ENCODE results near the gene STUM.

STUM gene

DNA sequence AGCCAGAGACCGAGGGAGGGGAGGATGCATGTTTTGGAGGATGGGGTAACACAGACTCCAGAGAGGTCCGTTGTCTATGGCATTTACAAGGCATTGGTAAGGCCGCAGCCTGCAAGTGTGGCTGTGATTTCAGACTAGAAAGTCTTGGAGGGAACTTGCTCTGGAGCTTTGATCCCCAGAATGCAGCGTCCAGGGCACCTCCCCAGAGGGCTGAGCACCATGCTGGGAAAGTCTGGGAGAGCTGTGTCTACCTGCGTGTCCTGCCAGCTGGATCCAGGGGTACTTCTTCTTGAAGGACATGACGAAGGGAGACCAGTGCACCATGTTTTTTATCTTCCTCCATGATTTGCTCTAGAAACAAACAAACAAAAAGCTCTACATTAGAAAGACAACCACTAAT lies 99.9 kb downstream of the STUM start:
- no peak overlapping the region for H2AK5ac ChIP-seq (ENCODE audit: low read length)
- H4K91ac ChIP-seq (ENCODE audit: low read depth, low read length) = no peak overlapping the region
- no peak overlapping the region for H3K4me2 ChIP-seq (ENCODE audit: low read length)
- no peak overlapping the region for H3K18ac ChIP-seq (ENCODE audit: low read length)
- H3K9ac ChIP-seq (ENCODE audit: low read length) = no peak overlapping the region
- H3K14ac ChIP-seq (ENCODE audit: low read length) = no peak overlapping the region
- H3K27ac ChIP-seq (ENCODE audit: low read depth, low read length) = no peak overlapping the region
- no peak overlapping the region for H2AFZ ChIP-seq (ENCODE audit: insufficient read depth, low read length, poor library complexity)
- peaks cover 3% of the 10 kb centered on the region for H3K79me1 ChIP-seq (ENCODE audit: low read length)
- DNase-seq = no peak
- no peak overlapping the region for H2BK120ac ChIP-seq (ENCODE audit: insufficient read depth, low read length, poor library complexity)
- H3K4me1 ChIP-seq (ENCODE audit: control insufficient read depth in 1 of 2, insufficient read depth in 2 of 2, low read length in 2 of 2) = peaks cover 12 to 18% of the 10 kb centered on the region in 2 experiments
- no peak overlapping the region for H3K4ac ChIP-seq (ENCODE audit: low read depth, low read length)
- no peaks in the 10 kb centered on the region for H3K79me2 ChIP-seq (ENCODE audit: control insufficient read depth, insufficient read depth, low read length, poor library complexity)
- peaks cover 3% of the 10 kb centered on the region for H3K9me3 ChIP-seq (ENCODE audit: insufficient read depth, low read depth, low read length)
- no peak overlapping the region for H2BK12ac ChIP-seq (ENCODE audit: low read length)
- no CpG with 5 or more reads among the region's 6 CpGs for WGBS (ENCODE audit: extremely low coverage, insufficient coverage, insufficient read length)
- H2BK5ac ChIP-seq (ENCODE audit: low read depth, low read length, poor library complexity) = no peak overlapping the region
- H3K23ac ChIP-seq (ENCODE audit: low read length) = no peak overlapping the region
- no peak overlapping the region for H3K4me3 ChIP-seq (ENCODE audit: low read depth, low read length)
- H3K36me3 ChIP-seq (ENCODE audit: control insufficient read depth in 1 of 2, insufficient read depth in 2 of 2, low read length in 2 of 2) = peaks cover 4 to 7% of the 10 kb centered on the region in 2 experiments
- H4K8ac ChIP-seq (ENCODE audit: low read depth, low read length) = no peak overlapping the region
- no peaks in the 10 kb centered on the region for H3K27me3 ChIP-seq (ENCODE audit: insufficient read depth, low read length)
- H4K12ac ChIP-seq (ENCODE audit: low read depth, low read length) = no peak overlapping the region

DNA sequence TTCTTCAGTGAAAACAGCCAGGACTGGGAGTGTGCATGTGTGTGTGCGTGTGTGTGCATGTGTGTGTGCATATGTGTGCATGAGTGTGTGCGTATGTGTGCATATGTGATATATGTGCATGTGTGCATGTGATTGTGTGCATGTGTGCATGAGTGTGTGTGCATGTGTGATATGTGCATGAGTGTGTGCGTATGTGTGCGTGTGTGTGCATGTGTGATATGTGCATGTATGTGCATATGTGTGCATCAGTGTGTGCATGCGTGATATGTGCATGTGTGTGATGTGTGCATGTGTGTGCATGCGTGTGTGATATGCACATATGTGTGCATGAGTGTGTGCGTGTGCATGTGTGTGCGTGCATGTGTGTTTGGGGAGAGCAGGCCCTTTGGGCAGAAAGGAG lies 100.7 kb downstream of the STUM start:
- WGBS (ENCODE audit: extremely low coverage, insufficient coverage, insufficient read length) = no CpG with 5 or more reads among the region's 8 CpGs
- Histone ChIP-seq H3K4me1 (ENCODE audit: control insufficient read depth in 1 of 2, insufficient read depth in 2 of 2, low read length in 2 of 2) (peaks cover 18 to 19% of the 10 kb centered on the region in 2 experiments), H3K79me2 (ENCODE audit: control insufficient read depth, insufficient read depth, low read length, poor library complexity) (no peaks in the 10 kb centered on the region)

DNA sequence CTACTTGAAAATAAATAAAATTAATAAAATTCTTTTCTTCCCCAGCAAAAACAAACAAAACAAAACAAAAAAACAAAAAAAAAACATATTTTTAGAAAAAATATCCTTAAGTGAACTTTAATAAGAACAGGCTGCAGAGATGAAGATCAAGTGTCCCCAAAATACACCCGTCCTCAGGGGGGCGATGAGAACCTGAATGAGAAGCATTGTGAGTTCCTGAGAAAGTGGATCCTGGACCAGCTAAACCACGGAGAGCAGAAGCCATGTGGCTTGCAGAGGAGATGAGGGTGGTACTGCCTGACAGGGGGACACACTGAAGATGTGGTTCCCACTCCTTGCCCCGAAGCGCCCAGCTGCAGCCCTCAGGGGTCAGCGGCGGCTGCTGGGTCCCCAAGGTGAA lies 101.2 kb downstream of the STUM start:
- no peaks in the 10 kb centered on the region for H3K79me2 ChIP-seq (ENCODE audit: control insufficient read depth, insufficient read depth, low read length, poor library complexity)
- DNase-seq = no peak
- H3K4me2 ChIP-seq (ENCODE audit: low read length) = no peak overlapping the region
- no peak overlapping the region for H3K18ac ChIP-seq (ENCODE audit: low read length)
- no peak overlapping the region for H3K27ac ChIP-seq (ENCODE audit: low read depth, low read length)
- H3K4me1 ChIP-seq (ENCODE audit: control insufficient read depth in 1 of 2, insufficient read depth in 2 of 2, low read length in 2 of 2) = peaks cover 23 to 24% of the 10 kb centered on the region in 2 experiments
- no peaks in the 10 kb centered on the region for H3K27me3 ChIP-seq (ENCODE audit: insufficient read depth, low read length)
- peaks cover 10% of the 10 kb centered on the region for H3K79me1 ChIP-seq (ENCODE audit: low read length)
- H4K12ac ChIP-seq (ENCODE audit: low read depth, low read length) = no peak overlapping the region
- H3K23ac ChIP-seq (ENCODE audit: low read length) = no peak overlapping the region
- H3K14ac ChIP-seq (ENCODE audit: low read length) = no peak overlapping the region
- H3K4ac ChIP-seq (ENCODE audit: low read depth, low read length) = no peak overlapping the region
- no peak overlapping the region for H2AFZ ChIP-seq (ENCODE audit: insufficient read depth, low read length, poor library complexity)
- no peak overlapping the region for H2AK5ac ChIP-seq (ENCODE audit: low read length)
- no CpG with 5 or more reads among the region's 7 CpGs for WGBS (ENCODE audit: extremely low coverage, insufficient coverage, insufficient read length)
- H2BK120ac ChIP-seq (ENCODE audit: insufficient read depth, low read length, poor library complexity) = no peak overlapping the region
- no peak overlapping the region for H3K9ac ChIP-seq (ENCODE audit: low read length)
- H3K9me3 ChIP-seq (ENCODE audit: insufficient read depth, low read depth, low read length) = peaks cover 3% of the 10 kb centered on the region
- H3K4me3 ChIP-seq (ENCODE audit: low read depth, low read length) = no peak overlapping the region
- no peak overlapping the region for H4K91ac ChIP-seq (ENCODE audit: low read depth, low read length)
- peaks cover 4 to 7% of the 10 kb centered on the region in 2 experiments for H3K36me3 ChIP-seq (ENCODE audit: control insufficient read depth in 1 of 2, insufficient read depth in 2 of 2, low read length in 2 of 2)
- no peak overlapping the region for H4K8ac ChIP-seq (ENCODE audit: low read depth, low read length)
- no peak overlapping the region for H2BK5ac ChIP-seq (ENCODE audit: low read depth, low read length, poor library complexity)
- H2BK12ac ChIP-seq (ENCODE audit: low read length) = no peak overlapping the region

More for the DNA sequence above, 100.7 kb downstream of the STUM start:
- H3K9me3 ChIP-seq (ENCODE audit: insufficient read depth, low read depth, low read length) = peaks cover 3% of the 10 kb centered on the region
- peaks cover 4 to 7% of the 10 kb centered on the region in 2 experiments for H3K36me3 ChIP-seq (ENCODE audit: control insufficient read depth in 1 of 2, insufficient read depth in 2 of 2, low read length in 2 of 2)
- H3K9ac ChIP-seq (ENCODE audit: low read length) = peak overlapping the region; percentile 30
- no peak overlapping the region for H4K8ac ChIP-seq (ENCODE audit: low read depth, low read length)
- H3K27ac ChIP-seq (ENCODE audit: low read depth, low read length) = no peak overlapping the region
- H2AFZ ChIP-seq (ENCODE audit: insufficient read depth, low read length, poor library complexity) = no peak overlapping the region
- no peak overlapping the region for H3K18ac ChIP-seq (ENCODE audit: low read length)
- H3K4me3 ChIP-seq (ENCODE audit: low read depth, low read length) = peak overlapping the region; percentile 33
- no peak overlapping the region for H2BK5ac ChIP-seq (ENCODE audit: low read depth, low read length, poor library complexity)
- peak overlapping the region; percentile 8 for H3K23ac ChIP-seq (ENCODE audit: low read length)
- H4K91ac ChIP-seq (ENCODE audit: low read depth, low read length) = no peak overlapping the region
- H3K4ac ChIP-seq (ENCODE audit: low read depth, low read length) = no peak overlapping the region
- no peak overlapping the region for H3K4me2 ChIP-seq (ENCODE audit: low read length)
- no peak overlapping the region for H2BK120ac ChIP-seq (ENCODE audit: insufficient read depth, low read length, poor library complexity)
- DNase-seq = no peak
- H3K79me1 ChIP-seq (ENCODE audit: low read length) = peaks cover 6% of the 10 kb centered on the region
- H4K12ac ChIP-seq (ENCODE audit: low read depth, low read length) = no peak overlapping the region
- H2BK12ac ChIP-seq (ENCODE audit: low read length) = no peak overlapping the region
- H2AK5ac ChIP-seq (ENCODE audit: low read length) = no peak overlapping the region
- H3K14ac ChIP-seq (ENCODE audit: low read length) = no peak overlapping the region
- H3K27me3 ChIP-seq (ENCODE audit: insufficient read depth, low read length) = no peaks in the 10 kb centered on the region

GRCh38 chr1:226650236-226650841 lies 101.8 kb downstream of the STUM start:
- no peak overlapping the region for H2BK5ac ChIP-seq (ENCODE audit: low read depth, low read length, poor library complexity)
- H3K9ac ChIP-seq (ENCODE audit: low read length) = no peak overlapping the region

More at GRCh38 chr1:226650236-226650841, 101.8 kb downstream of the STUM start:
- H3K36me3 ChIP-seq (ENCODE audit: control insufficient read depth in 1 of 2, insufficient read depth in 2 of 2, low read length in 2 of 2) = peaks cover 4 to 7% of the 10 kb centered on the region in 2 experiments
- H3K27ac ChIP-seq (ENCODE audit: low read depth, low read length) = no peak overlapping the region
- H3K4ac ChIP-seq (ENCODE audit: low read depth, low read length) = no peak overlapping the region
- H2BK120ac ChIP-seq (ENCODE audit: insufficient read depth, low read length, poor library complexity) = no peak overlapping the region
- H3K18ac ChIP-seq (ENCODE audit: low read length) = no peak overlapping the region
- peaks cover 3% of the 10 kb centered on the region for H3K9me3 ChIP-seq (ENCODE audit: insufficient read depth, low read depth, low read length)
- peaks cover 10% of the 10 kb centered on the region for H3K79me1 ChIP-seq (ENCODE audit: low read length)
- no peak overlapping the region for H3K4me3 ChIP-seq (ENCODE audit: low read depth, low read length)
- no peak overlapping the region for H2BK12ac ChIP-seq (ENCODE audit: low read length)
- H2AK5ac ChIP-seq (ENCODE audit: low read length) = no peak overlapping the region
- H4K12ac ChIP-seq (ENCODE audit: low read depth, low read length) = no peak overlapping the region
- no peaks in the 10 kb centered on the region for H3K79me2 ChIP-seq (ENCODE audit: control insufficient read depth, insufficient read depth, low read length, poor library complexity)
- no CpG with 5 or more reads among the region's 11 CpGs for WGBS (ENCODE audit: extremely low coverage, insufficient coverage, insufficient read length)
- peaks cover 26 to 28% of the 10 kb centered on the region in 2 experiments for H3K4me1 ChIP-seq (ENCODE audit: control insufficient read depth in 1 of 2, insufficient read depth in 2 of 2, low read length in 2 of 2)
- H2AFZ ChIP-seq (ENCODE audit: insufficient read depth, low read length, poor library complexity) = no peak overlapping the region
- no peaks in the 10 kb centered on the region for H3K27me3 ChIP-seq (ENCODE audit: insufficient read depth, low read length)
- no peak overlapping the region for H3K14ac ChIP-seq (ENCODE audit: low read length)
- DNase-seq = no peak
- H3K4me2 ChIP-seq (ENCODE audit: low read length) = no peak overlapping the region
- no peak overlapping the region for H4K8ac ChIP-seq (ENCODE audit: low read depth, low read length)
- H3K23ac ChIP-seq (ENCODE audit: low read length) = no peak overlapping the region
- no peak overlapping the region for H4K91ac ChIP-seq (ENCODE audit: low read depth, low read length)
